ENCODE measurements around the gene FBRS.
"Not testable (repeated sequence)": the region's sequence is repeated elsewhere in the genome, so short reads cannot be mapped to it uniquely, and the experiment has no call there.

FBRS gene

GRCh38 chr16:30700491-30700890 lies 42.3 kb downstream of the FBRS start:
- no peak for DNase-seq

- no peak for DNase-seq
These were observed 42.7 kb downstream of the FBRS start for GRCh38 chr16:30700971-30701370.

DNA sequence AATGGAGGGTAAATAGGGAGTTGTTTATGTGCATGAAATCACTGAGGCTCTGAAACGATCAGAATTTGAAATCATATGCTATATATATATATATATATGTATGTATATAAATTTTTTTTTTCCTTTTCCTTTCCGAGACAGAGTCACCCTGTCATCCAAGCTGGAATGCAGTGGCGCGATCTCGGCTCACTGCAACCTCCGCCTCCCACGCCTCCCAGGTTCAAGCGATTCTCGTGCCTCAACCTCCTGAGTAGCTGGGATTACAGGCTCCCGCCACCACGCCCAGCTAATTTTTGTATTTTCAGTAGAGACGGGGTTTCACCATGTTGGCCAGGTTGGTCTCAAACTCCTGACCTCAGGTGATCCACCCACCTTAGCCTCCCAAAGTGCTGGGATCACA lies 44.8 kb downstream of the FBRS start:
- not testable (repeated sequence) for DNase-seq

DNA sequence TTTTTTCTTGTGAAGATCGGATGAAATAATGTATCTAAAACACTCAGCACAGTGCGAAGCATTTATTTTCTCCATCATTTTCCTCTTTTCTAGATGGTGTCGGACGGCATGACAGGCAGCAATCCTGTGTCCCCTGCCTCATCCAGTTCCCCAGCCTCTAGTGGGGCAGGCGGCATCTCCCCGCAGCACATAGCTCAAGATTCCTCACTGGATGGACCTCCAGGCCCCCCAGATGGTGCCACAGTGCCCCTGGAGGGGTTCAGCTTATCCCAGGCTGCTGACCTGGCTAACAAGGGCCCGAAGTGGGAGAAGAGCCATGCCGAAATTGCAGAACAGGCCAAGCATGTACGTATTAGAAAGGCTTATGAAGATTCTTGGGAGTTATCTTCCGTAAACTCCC lies 45.7 kb downstream of the FBRS start:
- no peak for DNase-seq

DNA sequence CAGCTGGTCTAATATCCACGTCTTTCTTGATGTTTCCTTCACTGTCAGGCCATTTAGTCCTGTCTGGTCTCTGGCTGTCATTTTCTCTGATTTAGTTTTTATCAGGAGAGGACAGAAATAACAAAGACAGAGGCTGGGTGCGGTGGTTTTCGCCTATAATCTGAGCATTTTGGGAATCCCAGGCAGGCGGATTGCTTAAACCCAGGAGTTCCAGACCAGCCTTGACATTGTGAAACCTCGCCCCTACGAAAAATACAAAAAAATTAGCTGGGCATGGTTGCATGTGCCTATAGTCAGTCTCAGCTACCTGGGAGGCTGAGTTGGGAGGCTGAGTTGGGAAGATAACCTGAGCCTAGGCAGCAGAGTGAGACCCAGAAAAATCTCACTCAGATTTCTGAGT lies 47.8 kb downstream of the FBRS start:
- DNase-seq: no peak

DNA sequence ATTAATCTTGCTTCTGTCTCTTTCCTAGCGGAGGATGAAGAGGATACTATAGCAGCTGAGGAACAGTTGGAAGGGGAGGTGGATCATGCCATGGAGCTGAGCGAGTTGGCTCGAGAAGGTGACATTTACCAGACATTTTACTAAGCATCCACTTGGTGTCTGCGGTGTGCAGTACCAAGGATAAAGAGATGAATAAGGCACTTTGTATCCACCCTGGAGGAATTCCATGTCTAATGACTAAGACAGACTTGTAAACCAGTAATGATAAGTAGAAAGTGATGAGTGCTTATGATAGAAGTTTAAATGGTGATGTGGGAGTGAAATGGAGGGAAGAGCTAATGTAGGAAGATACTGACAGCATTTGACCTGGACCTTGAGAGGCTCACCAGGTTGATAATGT lies 52.7 kb downstream of the FBRS start:
- no peak for DNase-seq

- no peak for DNase-seq
These were observed 53.5 kb downstream of the FBRS start for GRCh38 chr16:30711712-30712111.

- DNase-seq: no peak
These were observed 57.7 kb downstream of the FBRS start for GRCh38 chr16:30715750-30716445.

GRCh38 chr16:30720086-30720485 lies 61.9 kb downstream of the FBRS start:
- DNase-seq: no peak
